GM19035 (cell line): ENCODE data around the gene LACRT.
A peak's percentile ranks its signal among the peaks of the same experiment; 100 is the strongest.

ENCODE experiments used
- ATAC-seq: cut with Tn5 transposase; IDR thresholded peaks from one replicate; pipeline ENCODE4 v1.9.1; 2021; ENCODE audit not compliant: unreplicated experiment

LACRT gene

GRCh38 chr12:54634795-54635194, at the start of gene LACRT:
Gene LACRT, minus strand, starts transcription at chr12:54634895. Its CDS starts 54 bp downstream, at chr12:54634841.
- ATAC-seq: no peak

- ATAC-seq: no peak
Measured at GRCh38 chr12:54683398-54683797, 48.7 kb upstream of the LACRT start.

- ATAC-seq: no peak
Measured at GRCh38 chr12:54682674-54683073, 48.0 kb upstream of the LACRT start.

- peak; percentile 87 for ATAC-seq
Measured at GRCh38 chr12:54680374-54680773, 45.7 kb upstream of the LACRT start.

GRCh38 chr12:54678131-54678530, 43.4 kb upstream of the LACRT start:
- no peak for ATAC-seq

GRCh38 chr12:54667945-54668344, 33.2 kb upstream of the LACRT start:
- no peak for ATAC-seq

- no peak for ATAC-seq
Measured at GRCh38 chr12:54666008-54666407, 31.3 kb upstream of the LACRT start.

- ATAC-seq: peak; percentile 58
Measured at GRCh38 chr12:54665022-54665635, 30.4 kb upstream of the LACRT start.

GRCh38 chr12:54663603-54664002, 28.9 kb upstream of the LACRT start:
- ATAC-seq: no peak

GRCh38 chr12:54662026-54662425, 27.3 kb upstream of the LACRT start:
- no peak for ATAC-seq

- no peak for ATAC-seq
Measured at GRCh38 chr12:54661048-54661447, 26.4 kb upstream of the LACRT start.

- no peak for ATAC-seq
Measured at GRCh38 chr12:54660320-54660962, 25.7 kb upstream of the LACRT start.

- ATAC-seq: peak; percentile 64
Measured at GRCh38 chr12:54658306-54659264, 23.9 kb upstream of the LACRT start.

GRCh38 chr12:54657105-54657607, 22.5 kb upstream of the LACRT start:
- no peak for ATAC-seq

GRCh38 chr12:54654926-54655325, 20.2 kb upstream of the LACRT start:
- no peak for ATAC-seq

- no peak for ATAC-seq
Measured at GRCh38 chr12:54653025-54653424, 18.3 kb upstream of the LACRT start.

GRCh38 chr12:54650889-54651288, 16.2 kb upstream of the LACRT start:
- ATAC-seq: no peak

GRCh38 chr12:54650409-54650808, 15.7 kb upstream of the LACRT start:
- ATAC-seq: no peak

GRCh38 chr12:54649825-54650224, 15.1 kb upstream of the LACRT start:
- no peak for ATAC-seq

GRCh38 chr12:54648265-54648664, 13.6 kb upstream of the LACRT start, which contains the start of gene DCD:
Gene DCD, minus strand, starts transcription at chr12:54648365. Its CDS starts 62 bp downstream, at chr12:54648303.
- ATAC-seq: no peak

- no peak for ATAC-seq
Measured at GRCh38 chr12:54641554-54641953, 6.9 kb upstream of the LACRT start.
